Panc1 (cell line): ENCODE data around the gene SV2C.

Experiments
- POLR2AphosphoS5 ChIP-seq: IDR thresholded peaks from 2 replicates; pipeline ENCODE4 v1.6.1; 2012; ENCODE audit warnings: mild to moderate bottlenecking, low read depth, low read length, moderate library complexity
- REST ChIP-seq, 2 experiments: IDR thresholded peaks; 2 replicates each; pipeline ENCODE4 v1.6.1; 2011 to 2012; ENCODE audit warnings: low read depth in 2 of 2, control low read depth in 1 of 2, low read length in 1 of 2, mild to moderate bottlenecking in 1 of 2, moderate library complexity in 1 of 2; ENCODE audit not compliant: insufficient read depth in 1 of 2
- SIN3A ChIP-seq: IDR thresholded peaks from 2 replicates; pipeline ENCODE4 v1.6.1; 2012; ENCODE audit warnings: low read depth, mild to moderate bottlenecking, low read length, moderate library complexity, borderline replicate concordance; ENCODE audit not compliant: insufficient read depth
- TCF7L2 ChIP-seq: IDR thresholded peaks from 2 replicates; pipeline ENCODE4 v1.6.1; 2011; ENCODE audit warnings: mild to moderate bottlenecking, low read depth, low read length, inconsistent platforms
- TF ChIP-seq, protein P1 (sequence below): fragments of 450-650 bp; IDR thresholded peaks from 2 replicates; pipeline ENCODE4 v1.5.1; 2017; ENCODE audit warnings: mild to moderate bottlenecking

GRCh38 chr5:76331126-76331525, 247.9 kb downstream of the SV2C start:
- no peak for TF ChIP-seq SIN3A
- TF ChIP-seq, protein P1, sequence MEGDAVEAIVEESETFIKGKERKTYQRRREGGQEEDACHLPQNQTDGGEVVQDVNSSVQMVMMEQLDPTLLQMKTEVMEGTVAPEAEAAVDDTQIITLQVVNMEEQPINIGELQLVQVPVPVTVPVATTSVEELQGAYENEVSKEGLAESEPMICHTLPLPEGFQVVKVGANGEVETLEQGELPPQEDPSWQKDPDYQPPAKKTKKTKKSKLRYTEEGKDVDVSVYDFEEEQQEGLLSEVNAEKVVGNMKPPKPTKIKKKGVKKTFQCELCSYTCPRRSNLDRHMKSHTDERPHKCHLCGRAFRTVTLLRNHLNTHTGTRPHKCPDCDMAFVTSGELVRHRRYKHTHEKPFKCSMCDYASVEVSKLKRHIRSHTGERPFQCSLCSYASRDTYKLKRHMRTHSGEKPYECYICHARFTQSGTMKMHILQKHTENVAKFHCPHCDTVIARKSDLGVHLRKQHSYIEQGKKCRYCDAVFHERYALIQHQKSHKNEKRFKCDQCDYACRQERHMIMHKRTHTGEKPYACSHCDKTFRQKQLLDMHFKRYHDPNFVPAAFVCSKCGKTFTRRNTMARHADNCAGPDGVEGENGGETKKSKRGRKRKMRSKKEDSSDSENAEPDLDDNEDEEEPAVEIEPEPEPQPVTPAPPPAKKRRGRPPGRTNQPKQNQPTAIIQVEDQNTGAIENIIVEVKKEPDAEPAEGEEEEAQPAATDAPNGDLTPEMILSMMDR: no peak
- no peak for TF ChIP-seq POLR2AphosphoS5
- no peak for TF ChIP-seq REST (IDR thresholded peaks at IDR 0.05; ENCODE audit: insufficient read depth in 1 of 2, low read depth in 2 of 2, low read length in 1 of 2)
- no peak for TF ChIP-seq TCF7L2
